Hepatocyte (in vitro differentiated cells): ENCODE data around the gene ITPK1.

Experiments
- CTCF ChIP-seq: fragments of 200-600 bp; sonication (generic); IDR thresholded peaks from 2 replicates; pipeline ENCODE4 v1.5.1; 2016; ENCODE audit warnings: antibody characterized with exemption, mild to moderate bottlenecking; ENCODE audit not compliant: poor library complexity
- EZH2phosphoT487 ChIP-seq: fragments of 200-600 bp; sonication (generic); IDR thresholded peaks from one replicate; pipeline ENCODE4 v1.6.1; 2018; ENCODE audit warnings: antibody characterized with exemption, mild to moderate bottlenecking, low read depth, moderate library complexity; ENCODE audit not compliant: unreplicated experiment, severe bottlenecking

- TF ChIP-seq CTCF (no peak), EZH2phosphoT487 (no peak)
Measured at GRCh38 chr14:92962831-92963095, 153.0 kb downstream of the ITPK1 start.
